Uterus (tissue), 4 donors: ENCODE data around the gene S100A1. TPM values are rescaled to one million over a fixed set of nuclear protein-coding genes. Genes with fewer than 3 reads are reported as not detected.

ENCODE experiments used
- DNase-seq, 2 donors: peaks; one replicate each; pipeline ENCODE4 v3.0.0-alpha.2; 2019 to 2020
- H3K27ac ChIP-seq, 2 donors: fragments of 200-600 bp; sonication (generic); 1 replicate in 1 of 2; 2 replicates in 1 of 2; pipeline ENCODE4 v1.5.1; 2016 to 2018
- H3K27me3 ChIP-seq, 2 donors: fragments of 200-600 bp; sonication (generic); one replicate each; pipeline ENCODE4 v1.5.1; 2018 to 2019; ENCODE audit warnings: control low read depth in 1 of 2
- H3K36me3 ChIP-seq, 2 donors: fragments of 200-600 bp; sonication (generic); one replicate each; pipeline ENCODE4 v1.5.1; 2019; ENCODE audit warnings: control low read depth in 1 of 2
- H3K4me1 ChIP-seq, 2 donors: fragments of 200-600 bp; sonication (generic); one replicate each; pipeline ENCODE4 v1.5.1; 2018 to 2019; ENCODE audit warnings: control low read depth in 1 of 2
- H3K4me3 ChIP-seq, 2 donors: fragments of 200-600 bp; sonication (generic); 1 replicate in 1 of 2; 2 replicates in 1 of 2; pipeline ENCODE4 v1.5.1; 2018 to 2019; ENCODE audit warnings: mild to moderate bottlenecking in 1 of 2
- H3K9me3 ChIP-seq, 2 donors: fragments of 200-600 bp; sonication (generic); one replicate each; pipeline ENCODE4 v1.5.1; 2019; ENCODE audit warnings: control low read depth in 1 of 2
- CTCF ChIP-seq, 4 experiments: fragments of 200-600 bp in 2 of 4; fragments of 450-650 bp in 2 of 4; sonication (generic) in 2 of 4; IDR thresholded peaks; one replicate each; pipeline ENCODE4 v1.5.1; 2016 to 2019; ENCODE audit warnings: antibody characterized with exemption in 4 of 4, mild to moderate bottlenecking in 2 of 4, moderate library complexity in 1 of 4
- POLR2A ChIP-seq, 2 donors: fragments of 450-650 bp; IDR thresholded peaks; one replicate each; pipeline ENCODE4 v1.6.1; 2016; ENCODE audit warnings: antibody characterized with exemption in 2 of 2, mild to moderate bottlenecking in 1 of 2, moderate library complexity in 1 of 2
- intact Hi-C: fragments of 100-400 bp; cut with DNase I; formaldehyde crosslinking; loops from one replicate; pipeline ENCODE4 v1.15.1; 2023; ENCODE audit warnings: low total_unique reads
- total RNA-seq, 4 donors: library from RNA; depleted of rRNA in 3 of 4; stranded (reverse); fragments of >200 nt in 3 of 4; gene quantifications; one replicate each; pipeline versions ENCODE4 v1.1.0 to v1.2.4, GENCODE V29; 2014 to 2023
- donor health status: DM: yes; HTN: yes; CAD: no.

Gene S100A1
- total RNA-seq, 4 donors from 2014 or later: 3.8 TPM; not detected in 3

GRCh38 chr1:153643100-153643499 lies 14.9 kb downstream of the S100A1 start:
- Histone ChIP-seq H3K36me3 (peaks cover 0 to 3% of the 10 kb centered on the region in 2 donors), H3K27me3 (no peaks in the 10 kb centered on the region), H3K9me3 (no peaks in the 10 kb centered on the region), H3K27ac (peak overlapping the region in 1 of 2 donors; percentile 54), H3K4me1 (no peaks in the 10 kb centered on the region), H3K4me3 (no peak overlapping the region)
- intact Hi-C loops: no loop called here
- DNase-seq: no peak
- TF ChIP-seq POLR2A (IDR thresholded peaks at IDR 0.05) (no peak), CTCF (IDR thresholded peaks at IDR 0.05) (no peak)

GRCh38 chr1:153643816-153644215 lies 15.6 kb downstream of the S100A1 start:
- intact Hi-C loops: no loop called here
- Histone ChIP-seq H3K36me3 (peaks cover 0 to 3% of the 10 kb centered on the region in 2 donors), H3K27ac (peak overlapping the region; percentile 1 to 54), H3K4me3 (no peak overlapping the region), H3K4me1 (no peaks in the 10 kb centered on the region), H3K27me3 (no peaks in the 10 kb centered on the region), H3K9me3 (no peaks in the 10 kb centered on the region)
- DNase-seq: no peak
- TF ChIP-seq POLR2A (IDR thresholded peaks at IDR 0.05) (no peak), CTCF (IDR thresholded peaks at IDR 0.05) (no peak)

- Histone ChIP-seq H3K4me3 (no peak overlapping the region), H3K9me3 (no peaks in the 10 kb centered on the region), H3K27me3 (no peaks in the 10 kb centered on the region), H3K4me1 (no peaks in the 10 kb centered on the region), H3K27ac (no peak overlapping the region), H3K36me3 (no peaks in the 10 kb centered on the region)
- intact Hi-C loops: no loop called here
- DNase-seq: no peak
- TF ChIP-seq CTCF (IDR thresholded peaks at IDR 0.05): no peak
- no peak for TF ChIP-seq POLR2A (IDR thresholded peaks at IDR 0.05)
Observed at GRCh38 chr1:153646672-153647345, 18.6 kb downstream of the S100A1 start.

GRCh38 chr1:153647346-153647714 lies 19.1 kb downstream of the S100A1 start:
- no peak for TF ChIP-seq CTCF (IDR thresholded peaks at IDR 0.05)
- TF ChIP-seq POLR2A (IDR thresholded peaks at IDR 0.05): no peak
- Histone ChIP-seq H3K27ac (no peak overlapping the region), H3K4me1 (no peaks in the 10 kb centered on the region), H3K9me3 (no peaks in the 10 kb centered on the region), H3K4me3 (no peak overlapping the region), H3K27me3 (no peaks in the 10 kb centered on the region), H3K36me3 (no peaks in the 10 kb centered on the region)
- intact Hi-C loops: no loop called here
- no peak for DNase-seq

- TF ChIP-seq CTCF (IDR thresholded peaks at IDR 0.05) (no peak), POLR2A (IDR thresholded peaks at IDR 0.05) (no peak)
- Histone ChIP-seq H3K4me3 (no peak overlapping the region), H3K27me3 (no peaks in the 10 kb centered on the region), H3K27ac (no peak overlapping the region), H3K9me3 (no peaks in the 10 kb centered on the region), H3K4me1 (no peaks in the 10 kb centered on the region), H3K36me3 (no peaks in the 10 kb centered on the region)
- DNase-seq: no peak
- intact Hi-C loops: no loop called here
Observed at GRCh38 chr1:153648000-153648643, 19.9 kb downstream of the S100A1 start.
